DMS79 treated with DMSO at 0.1 percent for 48 hours (cell line): ENCODE data around the gene TES.

Source experiments
- DNase-seq: peaks from one replicate; lab custom pipeline; 2025; lab: John Stamatoyannopoulos, UW

Gene TES

DNA sequence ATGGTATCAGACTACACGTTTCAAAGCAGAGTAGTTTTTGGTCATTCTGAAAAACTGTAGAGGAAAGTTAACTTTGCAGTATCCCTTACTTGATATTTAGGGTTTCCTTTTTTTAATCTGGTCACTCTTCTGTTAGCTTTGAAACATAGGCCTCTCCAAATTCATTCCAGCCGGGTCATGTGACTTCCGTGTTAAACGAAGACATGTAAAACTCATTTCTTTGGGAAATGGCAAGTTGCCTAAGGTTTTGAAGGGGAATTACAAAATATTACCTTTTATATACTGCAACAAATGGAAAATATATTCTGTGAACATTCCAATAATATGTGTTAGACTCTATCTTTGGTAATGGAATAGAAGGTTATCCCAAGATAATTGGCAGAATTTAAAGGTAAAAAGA is 9.5 kb downstream of the TES start:
- no peak for DNase-seq

DNA sequence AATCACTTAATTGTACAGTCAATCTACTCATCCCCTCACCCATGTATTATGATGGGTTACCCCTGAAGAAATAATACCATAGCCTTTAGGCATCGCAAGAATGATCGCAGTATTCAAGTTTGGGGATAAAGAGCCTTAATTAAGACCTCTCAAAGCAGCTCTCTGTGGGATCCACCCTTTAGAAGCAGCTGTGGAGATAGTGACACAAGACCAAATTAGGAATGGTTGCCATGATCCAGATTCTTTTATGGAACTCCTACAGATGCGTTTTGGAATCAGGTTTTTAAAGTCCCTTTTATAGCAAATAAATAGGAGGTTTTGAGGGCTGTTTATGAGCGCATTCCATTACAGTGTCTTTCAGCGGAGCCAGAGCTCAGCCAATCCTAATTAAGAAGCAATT is 12.2 kb downstream of the TES start:
- no peak for DNase-seq

DNA sequence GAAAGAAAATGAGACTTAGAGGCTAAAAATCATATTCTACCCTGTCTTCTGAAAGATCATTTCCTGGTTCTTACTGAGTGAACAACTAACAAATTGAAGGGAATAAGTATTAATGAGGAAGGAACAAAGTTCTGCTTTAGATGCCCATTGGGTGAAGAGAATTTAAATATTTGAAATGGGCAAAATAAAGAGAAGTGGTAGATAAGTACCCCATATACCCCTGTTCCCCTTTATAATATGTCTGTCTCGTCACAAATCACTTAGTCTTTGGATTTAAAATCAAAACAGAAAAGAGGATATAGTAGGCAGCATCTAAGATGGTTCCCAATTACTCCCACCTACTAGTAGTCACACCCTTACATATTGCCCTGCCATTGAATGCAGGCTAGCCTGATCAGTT is 13.2 kb downstream of the TES start:
- DNase-seq, result no peak

DNA sequence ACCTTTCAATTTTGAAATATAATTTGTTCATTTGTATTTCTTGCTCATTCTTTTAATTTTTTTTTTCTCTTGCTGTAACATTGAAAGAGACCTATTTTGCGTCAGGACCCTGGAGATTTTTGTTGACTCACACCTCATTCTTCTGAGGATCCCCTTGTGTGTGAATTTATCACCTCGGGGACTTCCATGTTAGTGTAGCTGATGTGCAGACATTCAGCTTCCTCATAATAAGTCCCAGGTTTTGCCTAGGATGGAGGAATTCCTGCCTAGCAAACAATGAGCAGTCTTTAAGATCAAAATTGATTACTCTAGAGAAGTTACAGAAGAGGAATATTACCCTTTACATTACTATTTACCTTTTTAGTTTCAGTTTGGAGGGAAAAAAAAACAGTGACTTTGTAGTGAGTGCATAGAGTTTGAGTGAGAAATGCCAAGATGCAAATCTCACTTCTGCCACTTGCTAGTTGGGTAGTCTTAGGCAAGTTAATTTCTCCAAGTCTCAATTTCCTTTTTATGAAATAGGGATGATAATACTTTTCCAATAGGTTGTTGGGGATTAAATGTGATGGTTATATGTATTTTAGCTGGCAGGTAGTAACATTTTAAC is 14.3 kb downstream of the TES start:
- no peak for DNase-seq

DNA sequence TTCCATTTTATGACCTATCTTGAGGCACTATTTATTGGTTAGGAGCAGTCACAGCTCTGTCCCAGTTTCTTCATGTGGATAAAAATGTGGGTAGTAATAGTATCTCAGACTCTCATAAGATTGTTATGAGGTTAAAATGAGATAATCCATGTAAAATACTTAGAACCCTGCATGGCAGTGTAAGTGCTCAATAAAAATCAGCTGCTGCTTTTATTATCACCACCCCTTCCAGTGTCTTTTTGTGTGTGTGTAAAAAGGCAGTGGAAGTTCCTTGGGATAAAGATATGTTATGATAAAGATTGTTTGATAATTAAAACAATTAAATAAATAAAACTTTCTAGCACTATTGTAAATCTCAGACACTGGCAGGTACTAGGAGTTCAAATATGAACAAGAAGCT is 15.5 kb downstream of the TES start:
- DNase-seq, result no peak

DNA sequence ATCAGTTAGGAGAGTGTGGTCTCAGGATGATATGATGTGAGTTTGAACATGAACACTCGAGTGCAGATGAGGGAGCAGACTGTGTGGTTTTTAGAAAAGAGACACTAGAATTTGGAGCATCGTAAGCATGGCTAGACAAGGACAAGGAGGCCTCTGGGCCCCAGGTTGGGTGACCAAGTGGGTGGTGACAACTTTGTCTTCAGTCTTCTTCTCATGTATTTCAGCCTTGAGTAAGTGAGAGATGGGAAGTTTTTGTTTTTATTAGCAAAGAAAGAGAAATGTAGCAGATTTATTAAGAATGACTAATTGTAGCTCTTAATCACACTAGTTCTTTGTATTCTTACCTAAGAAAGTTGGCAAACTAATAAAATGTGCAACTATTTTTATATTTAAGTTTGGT is 16.3 kb downstream of the TES start:
- DNase-seq, result no peak

DNA sequence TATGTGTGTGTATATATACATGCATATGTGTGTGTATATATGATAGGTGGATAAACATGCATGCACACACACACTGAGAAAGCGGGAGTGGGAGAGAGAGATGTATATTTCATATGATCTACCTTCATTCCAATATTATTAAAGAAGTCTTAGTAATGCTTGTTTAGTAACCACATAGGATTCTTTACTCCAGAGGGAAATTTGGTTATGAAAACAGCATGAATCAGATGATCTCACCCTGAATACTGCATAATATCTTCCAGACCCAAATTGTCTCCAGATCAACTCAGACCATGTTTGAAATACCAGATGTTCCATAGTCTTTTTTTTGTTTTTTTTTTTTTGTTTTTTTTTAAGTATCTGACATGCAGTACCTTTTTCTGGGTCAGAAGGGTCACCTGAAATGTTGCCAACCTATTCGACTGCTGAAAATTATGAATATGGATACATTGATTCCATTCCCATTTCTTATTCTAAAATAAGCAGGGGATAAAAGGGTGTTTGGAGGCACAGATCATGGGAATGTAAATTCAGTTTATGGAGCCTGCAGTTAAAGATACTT is 17.4 kb downstream of the TES start:
- no peak for DNase-seq

DNA sequence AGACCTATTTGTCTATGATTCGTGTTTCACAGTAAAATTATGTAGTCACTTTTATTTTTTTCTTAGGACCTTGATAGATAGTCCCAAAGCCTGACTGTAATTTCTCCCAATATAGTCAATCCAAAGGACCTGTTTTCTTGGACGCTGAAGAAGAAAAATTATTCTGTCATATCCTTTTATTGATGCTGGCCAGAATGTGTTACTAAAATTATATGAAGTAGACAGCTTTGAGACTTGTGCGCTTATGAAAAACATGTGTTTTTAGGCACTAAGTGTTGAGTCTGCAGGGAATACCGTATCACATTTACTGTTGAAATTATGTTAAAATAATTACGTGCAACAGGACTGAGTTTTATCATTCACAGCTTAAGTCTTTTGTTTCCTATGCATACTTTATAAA is 17.9 kb downstream of the TES start:
- no peak for DNase-seq

DNA sequence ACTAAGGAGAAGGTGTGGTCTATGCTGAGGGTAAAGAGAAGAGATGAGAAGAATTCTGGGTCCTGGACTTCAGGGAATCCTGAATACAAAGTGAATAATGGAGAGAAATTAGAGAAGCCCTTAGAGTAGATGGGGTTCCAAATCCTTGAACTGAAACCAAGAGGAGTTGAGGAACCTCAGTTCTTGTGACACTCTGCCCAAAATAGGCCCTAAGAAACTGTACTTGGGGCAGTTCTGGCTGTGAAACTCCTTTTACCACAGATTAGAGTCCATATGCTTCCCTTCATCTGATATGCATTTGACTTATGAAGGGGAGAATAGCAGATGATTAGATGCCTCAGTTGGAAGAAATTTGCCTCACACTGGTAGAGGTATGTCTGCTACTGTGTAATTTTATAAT is 19.0 kb downstream of the TES start:
- no peak for DNase-seq

DNA sequence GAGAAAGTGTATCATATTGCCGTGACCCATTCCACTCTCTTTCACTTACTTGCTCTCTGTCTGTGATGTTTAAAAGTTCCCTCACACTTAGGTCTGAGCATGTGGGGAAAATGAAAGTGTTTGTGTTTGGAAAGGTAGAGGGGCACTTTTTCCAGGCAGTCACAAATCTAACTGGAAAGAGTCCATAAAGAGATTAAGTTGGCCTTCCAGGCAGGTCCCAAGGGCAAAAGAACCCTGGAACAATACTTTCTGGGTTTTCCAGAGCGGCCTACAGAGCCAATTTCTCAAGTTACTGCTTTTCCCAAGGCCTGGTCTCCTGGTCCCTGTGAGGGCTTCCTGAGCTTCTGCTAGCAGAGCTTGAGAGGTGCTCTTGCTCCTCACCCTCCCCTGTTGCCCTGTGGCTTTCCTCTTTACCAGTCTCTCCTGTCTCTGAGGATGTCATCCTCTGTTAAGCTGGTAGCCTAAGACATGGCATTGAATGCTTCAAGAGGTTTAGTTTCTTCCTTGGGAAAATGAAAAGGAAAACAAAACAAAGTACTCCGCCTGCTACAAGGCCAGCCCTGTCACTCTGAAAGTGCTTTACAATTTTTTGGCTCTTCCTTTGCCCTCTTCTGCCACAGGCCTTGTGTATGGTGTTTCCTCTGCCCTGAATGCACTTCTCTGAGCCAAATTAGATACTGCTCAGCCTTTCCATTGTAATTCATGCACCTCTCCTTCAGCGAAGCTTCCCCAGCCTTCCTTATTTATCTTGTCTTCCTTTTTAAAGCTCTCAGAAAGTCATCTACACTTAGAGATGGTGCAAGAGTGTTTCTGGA is 20.1 kb downstream of the TES start:
- no peak for DNase-seq

DNA sequence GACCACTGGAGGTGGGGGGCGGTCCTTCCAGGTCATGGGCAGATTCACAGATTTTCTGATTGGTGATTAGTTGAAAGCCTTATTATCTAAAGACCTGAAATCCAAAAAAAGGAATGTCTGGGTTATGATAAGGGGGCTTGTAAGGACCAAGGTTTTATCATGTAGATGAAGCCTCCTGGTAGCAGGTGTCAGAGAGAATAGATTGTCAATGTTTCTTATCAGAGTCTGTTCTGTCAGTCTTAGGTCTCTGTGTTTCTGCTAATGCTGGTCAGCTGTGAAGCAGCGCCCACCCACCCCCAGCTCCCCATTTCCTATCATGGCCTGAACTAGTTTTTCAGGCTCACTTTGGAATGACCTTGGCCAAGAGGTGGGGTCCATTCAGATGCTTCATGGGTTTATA is 21.2 kb downstream of the TES start:
- DNase-seq, result no peak

DNA sequence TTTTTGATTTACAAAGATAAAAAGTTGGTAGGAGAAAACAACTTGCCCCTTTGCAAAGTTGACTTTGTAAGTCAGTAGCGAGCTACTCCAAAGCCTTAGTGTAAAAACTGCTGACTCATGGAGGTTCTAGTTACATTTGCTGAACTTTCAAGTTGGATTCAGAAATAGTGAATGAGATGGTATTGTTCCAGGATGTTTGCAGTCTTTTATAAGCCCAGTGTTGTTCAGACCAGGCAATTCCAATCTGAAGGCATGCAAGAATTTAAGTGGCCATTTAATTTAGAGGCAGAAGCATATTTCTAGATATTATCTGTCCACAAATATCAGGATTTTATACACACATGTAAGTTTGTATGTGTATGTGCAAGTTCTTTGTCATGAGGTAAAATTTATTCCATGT is 21.6 kb downstream of the TES start:
- no peak for DNase-seq

DNA sequence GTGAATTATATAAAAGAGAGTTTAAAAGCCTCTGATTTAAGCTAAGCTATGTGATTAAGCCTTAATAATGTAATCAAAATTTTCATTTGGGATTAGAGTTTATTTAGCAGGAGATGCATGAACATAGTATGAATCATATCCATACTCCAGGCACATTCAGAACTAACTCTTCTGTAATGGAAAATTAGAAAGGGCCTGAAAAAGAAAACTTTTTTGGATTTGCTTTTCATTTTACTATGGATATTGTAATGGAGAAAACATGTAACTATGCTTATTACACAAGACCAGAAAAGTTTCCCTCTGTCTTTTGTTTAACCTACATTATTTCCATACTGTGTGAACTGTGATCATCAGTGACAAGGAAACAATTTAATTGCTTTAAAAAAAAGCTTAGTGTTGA is 22.0 kb downstream of the TES start:
- no peak for DNase-seq

DNA sequence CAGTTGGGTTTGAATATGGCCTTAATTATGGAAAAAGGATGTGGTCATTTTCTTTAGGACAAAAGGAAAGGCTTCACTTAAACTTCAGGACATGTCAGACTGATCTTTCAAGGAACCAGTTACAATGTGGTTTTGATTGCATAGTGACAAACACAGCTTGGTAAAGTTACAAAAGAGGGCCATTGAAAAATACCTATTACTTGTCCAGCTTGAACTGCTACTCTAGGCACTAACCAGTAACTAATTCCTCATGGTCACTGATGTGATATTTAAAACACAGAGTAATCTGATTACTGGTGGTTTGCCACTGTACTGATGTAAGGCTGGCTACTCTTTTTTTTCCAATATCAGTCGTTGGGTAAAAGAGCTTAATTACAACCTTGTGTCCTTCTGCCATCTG is 22.6 kb downstream of the TES start:
- no peak for DNase-seq

DNA sequence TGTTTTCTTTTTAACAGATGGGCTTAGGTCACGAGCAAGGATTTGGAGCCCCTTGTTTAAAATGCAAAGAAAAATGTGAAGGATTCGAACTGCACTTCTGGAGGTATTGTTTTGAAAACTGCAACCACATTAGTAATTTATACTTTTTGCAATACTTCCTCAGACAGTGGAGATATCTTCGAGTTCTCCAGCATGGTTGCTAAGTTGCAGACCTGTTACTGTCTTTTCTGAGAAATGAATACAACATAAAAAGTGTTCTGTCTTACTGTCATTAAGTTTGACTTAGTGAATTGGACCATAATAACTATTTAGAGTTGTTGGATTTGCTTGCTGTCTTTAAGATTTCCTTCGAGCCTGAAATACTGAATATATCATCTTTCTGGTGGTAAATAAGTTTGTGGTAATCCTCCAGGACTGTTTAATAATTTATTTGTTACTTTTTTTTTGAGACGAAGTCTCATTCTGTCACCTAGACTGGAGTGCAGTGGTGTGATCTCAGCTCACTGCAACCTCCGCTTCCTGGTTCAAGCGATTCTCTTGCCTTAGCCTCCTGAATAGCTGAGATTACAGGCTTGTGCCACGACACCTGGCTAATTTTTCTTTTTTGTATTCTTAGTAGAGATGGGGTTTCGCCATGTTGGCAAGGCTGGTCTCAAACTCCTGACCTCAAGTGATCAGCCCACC is 24.3 kb downstream of the TES start:
- DNase-seq, result no peak

DNA sequence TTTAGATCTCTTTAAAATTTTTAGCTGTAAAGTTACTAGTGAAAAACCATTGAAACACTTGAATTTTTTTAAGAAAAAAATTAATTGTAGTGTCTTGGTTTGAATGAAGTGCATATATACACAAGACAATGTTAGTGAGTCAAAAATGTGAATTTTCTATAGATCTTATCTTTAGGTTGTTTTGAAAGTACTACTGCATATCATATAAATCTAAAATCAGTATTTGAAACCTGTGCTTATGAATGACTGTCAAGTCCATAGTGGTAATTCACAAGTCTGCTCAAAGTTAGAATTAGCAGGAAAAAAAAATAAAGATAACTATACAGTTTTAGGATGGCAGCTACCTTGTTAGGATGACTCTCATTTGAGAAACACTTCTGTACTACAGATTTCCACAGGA is 25.0 kb downstream of the TES start:
- no peak for DNase-seq

DNA sequence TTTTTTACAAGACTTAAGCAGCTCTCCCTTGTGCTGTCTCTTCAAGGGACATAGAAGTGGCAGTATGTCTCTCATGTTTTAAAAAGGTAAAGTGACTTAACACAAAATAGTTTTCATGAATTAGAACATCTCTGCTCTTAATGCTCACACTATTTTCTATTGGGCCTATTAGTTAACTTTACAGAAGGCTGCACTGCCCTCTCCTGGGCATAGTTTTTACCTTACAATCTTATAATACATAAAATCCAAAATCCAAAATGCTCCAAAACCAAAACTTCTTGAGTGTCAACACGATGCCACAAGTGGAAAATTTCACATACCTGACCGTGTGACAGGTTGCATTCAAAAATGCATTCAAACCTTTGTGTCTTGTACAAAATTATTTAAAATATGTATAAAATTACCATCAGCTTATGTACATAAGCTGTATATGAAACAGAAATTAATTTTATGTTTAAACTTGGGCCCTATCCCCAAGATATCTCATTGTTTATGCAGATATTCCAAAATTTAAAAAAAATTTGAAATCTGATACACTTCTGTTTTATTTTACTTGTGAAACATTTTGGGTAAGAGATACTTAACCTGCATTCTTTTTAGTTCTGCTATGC is 25.8 kb downstream of the TES start:
- peak; percentile 35 for DNase-seq

DNA sequence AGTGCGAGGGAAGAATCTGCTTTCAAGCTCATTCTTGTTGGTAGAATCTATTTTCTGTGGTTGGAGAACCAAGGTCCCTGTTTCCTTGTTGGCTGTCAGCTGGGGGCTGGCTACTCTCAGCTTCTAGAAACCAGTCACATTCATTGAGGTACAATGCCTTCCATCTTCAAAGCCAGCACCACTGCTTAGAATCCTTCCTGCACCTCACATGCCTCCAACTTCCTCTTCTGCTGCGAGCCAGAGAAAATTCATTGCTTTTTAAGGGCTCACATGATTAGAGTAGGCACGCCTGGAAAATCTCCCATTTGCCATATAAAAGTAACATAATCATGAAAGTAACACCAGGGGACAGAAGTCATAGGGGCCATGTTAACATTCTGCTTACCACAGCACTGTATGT is 28.7 kb downstream of the TES start:
- no peak for DNase-seq

DNA sequence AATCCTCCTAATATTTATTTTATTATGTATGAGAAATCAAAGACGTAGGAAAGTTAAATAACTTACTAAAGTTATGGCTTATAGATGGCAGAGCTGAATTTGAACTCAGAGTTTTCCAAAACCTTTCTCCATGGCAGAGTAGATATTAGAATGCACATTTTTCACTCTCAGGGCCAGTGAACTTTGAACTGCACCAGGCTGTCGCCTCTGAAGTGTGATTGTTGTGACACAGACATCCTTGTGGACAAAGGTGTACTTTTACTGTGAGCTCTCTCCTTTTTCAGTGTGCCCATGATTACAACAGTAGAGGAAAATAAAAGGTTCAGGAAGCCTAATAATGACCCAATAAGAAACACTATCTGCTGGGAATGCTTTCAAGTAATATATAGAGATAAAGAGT is 29.1 kb downstream of the TES start:
- DNase-seq, result no peak

DNA sequence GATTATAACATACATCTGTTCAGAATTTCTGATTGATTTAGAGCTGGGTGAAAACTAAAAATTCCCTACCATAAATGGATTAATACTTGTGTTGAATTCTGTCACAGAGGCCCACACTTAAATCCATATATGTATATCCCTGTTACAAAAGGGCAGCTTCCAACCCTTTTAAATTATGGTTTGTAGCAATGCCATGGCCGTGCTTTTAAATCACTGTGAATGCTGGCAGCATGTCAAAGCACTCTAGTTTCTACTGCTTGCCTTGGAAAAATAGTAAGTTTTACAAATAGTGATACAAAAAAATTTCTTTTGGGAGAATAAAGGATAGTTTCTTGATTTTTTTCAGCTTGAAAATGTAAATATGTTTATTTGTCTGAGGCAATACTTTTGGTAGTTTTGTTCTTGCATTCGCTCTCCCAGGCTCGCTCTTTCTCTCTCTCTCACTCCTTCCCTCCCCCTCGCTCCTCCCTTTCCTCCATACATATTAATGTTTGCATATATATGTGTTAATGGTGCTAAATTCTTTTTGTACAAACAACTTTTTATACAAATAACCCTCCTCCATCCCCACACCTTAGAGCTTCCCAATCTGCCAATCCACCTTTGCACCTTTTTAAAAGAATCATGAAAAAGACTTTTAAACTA is 29.8 kb downstream of the TES start:
- DNase-seq, result no peak

DNA sequence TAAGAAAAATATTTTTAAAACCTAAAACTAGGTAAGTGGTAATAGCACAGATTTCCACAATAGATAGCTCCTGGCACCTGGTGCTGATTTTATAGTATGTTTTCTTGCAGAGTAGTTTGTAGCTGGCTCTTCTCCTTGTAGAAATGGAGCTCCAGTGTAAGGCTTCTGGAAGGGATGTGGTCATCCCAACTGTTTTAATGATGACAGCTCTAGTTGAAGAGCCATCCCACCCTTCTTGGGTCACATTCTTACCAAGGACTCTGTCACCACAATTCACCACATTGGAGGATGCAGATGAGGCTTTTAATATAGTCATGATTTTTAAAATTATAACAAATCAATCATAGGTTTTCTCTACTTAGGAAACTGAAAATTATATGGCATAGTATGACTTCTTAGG is 31.0 kb downstream of the TES start:
- no peak for DNase-seq

DNA sequence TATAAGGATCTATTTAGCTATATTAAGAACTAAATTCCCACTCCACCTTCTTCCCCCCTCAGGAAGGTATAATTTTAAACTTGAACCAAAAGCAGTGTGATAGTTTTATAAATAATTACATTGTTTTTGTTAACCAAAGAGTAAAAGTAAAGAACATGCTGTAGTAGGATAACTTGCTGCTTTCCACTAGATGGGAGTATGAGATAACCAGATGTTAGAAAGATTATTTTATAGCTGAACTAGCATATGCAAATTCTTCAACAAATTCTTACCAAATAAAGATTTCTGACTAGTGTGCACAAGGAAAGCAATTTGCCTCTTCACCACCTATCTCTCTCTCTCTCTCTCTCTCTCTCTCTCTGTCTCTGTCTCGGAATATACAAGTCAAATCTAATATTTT is 31.8 kb downstream of the TES start:
- DNase-seq, result no peak
